Muscle layer of duodenum (tissue), 2 donors: ENCODE data around the gene POLR3B.

Source experiments
- H3K27ac ChIP-seq: one replicate; pipeline ENCODE4 v1.7.0; 2013; ENCODE audit warnings: mild to moderate bottlenecking, low read length
- H3K27me3 ChIP-seq: one replicate; pipeline ENCODE4 v1.7.0; 2013; ENCODE audit warnings: low read depth, mild to moderate bottlenecking, control low read depth, low read length
- H3K36me3 ChIP-seq, 2 donors: one replicate each; pipeline ENCODE4 v1.7.0; 2013; ENCODE audit warnings: low read length in 2 of 2, control low read depth in 1 of 2, mild to moderate bottlenecking in 1 of 2; ENCODE audit not compliant: insufficient read depth in 2 of 2, control insufficient read depth in 1 of 2
- H3K4me1 ChIP-seq, 2 donors: one replicate each; pipeline ENCODE4 v1.7.0; 2013; ENCODE audit warnings: low read length in 2 of 2, mild to moderate bottlenecking in 2 of 2, control low read depth in 1 of 2, moderate library complexity in 1 of 2; ENCODE audit not compliant: insufficient read depth in 2 of 2, control insufficient read depth in 1 of 2
- H3K4me3 ChIP-seq, 2 donors: one replicate each; pipeline ENCODE4 v1.7.0; 2013; ENCODE audit warnings: low read length in 2 of 2, low read depth in 1 of 2, mild to moderate bottlenecking in 1 of 2
- H3K9me3 ChIP-seq, 2 donors: one replicate each; pipeline ENCODE4 v1.7.0; 2013; ENCODE audit warnings: low read length in 2 of 2, control low read depth in 1 of 2, mild to moderate bottlenecking in 1 of 2; ENCODE audit not compliant: control insufficient read depth in 1 of 2
- donor health status: healthy.

POLR3B gene

DNA sequence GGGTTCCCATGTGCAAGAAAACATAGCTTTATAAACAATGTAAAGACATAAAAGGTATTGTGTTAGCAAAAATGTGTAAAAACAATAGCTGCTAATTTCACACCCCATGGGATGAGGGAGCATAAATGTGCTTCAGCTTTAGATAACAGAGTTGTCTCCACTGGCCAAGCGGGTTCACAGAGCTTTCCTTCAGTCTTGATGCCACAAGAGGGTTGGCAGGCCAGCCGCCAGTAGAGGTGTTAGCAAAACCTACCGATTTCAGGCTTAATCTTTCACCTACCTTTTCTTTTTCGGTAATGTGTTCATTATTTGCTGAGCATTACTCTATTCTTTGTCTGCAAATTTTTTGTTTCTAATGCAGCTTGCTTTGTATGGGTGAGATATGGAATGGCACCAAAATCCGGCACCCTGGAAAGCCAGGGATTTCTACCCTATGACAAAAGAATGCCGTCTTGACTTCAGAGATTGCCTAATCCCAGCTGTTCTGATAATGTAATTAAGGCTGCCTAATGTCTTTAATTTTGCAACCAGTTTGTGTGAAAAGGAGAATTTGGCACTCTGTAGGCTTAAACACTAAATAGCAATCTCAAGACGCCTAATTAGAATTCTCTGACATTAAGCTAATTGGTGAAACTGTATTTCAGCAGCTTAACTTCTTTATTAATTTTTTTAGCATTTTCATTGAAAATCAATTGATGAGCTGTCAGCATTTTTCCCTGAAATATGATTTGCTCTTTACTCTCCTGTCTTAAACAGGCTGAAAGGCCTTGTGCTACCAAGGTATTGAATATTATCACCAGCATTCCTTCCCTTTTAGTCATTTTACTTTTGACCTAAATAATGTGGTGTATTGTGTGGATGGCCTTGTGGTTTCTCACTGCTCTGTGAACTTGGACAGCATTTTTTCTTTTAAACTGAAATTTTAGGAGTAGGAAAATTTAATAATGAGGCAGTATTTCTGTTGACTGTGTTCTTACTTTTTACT, 60.7 kb downstream of the POLR3B start:
- H3K27ac ChIP-seq: no peak overlapping the region
- H3K4me1 ChIP-seq: peaks cover 0 to 11% of the 10 kb centered on the region in 2 donors
- H3K4me3 ChIP-seq: no peak overlapping the region
- no peaks in the 10 kb centered on the region for H3K27me3 ChIP-seq
- H3K9me3 ChIP-seq: no peaks in the 10 kb centered on the region
- H3K36me3 ChIP-seq: peaks cover 0 to 11% of the 10 kb centered on the region in 2 donors

DNA sequence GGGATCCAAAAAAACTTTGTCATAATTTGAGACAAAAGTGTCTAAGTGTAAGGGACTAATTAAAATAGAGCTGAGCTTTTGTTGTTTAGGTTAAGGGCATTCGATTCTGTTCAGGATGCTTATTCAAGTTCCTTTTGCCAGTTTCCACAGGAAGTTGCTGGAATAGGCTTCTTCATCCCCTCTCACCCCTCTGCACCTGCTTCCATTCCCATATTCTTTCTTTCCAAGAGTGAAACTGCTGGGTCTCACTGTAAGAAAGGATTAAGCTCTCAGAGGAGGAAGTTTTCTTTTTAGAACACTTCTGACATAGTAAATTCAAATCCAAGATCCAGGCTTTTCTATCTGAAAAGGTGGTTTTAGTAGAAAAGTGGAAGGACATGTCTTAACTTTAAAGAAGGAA, 61.4 kb downstream of the POLR3B start:
- Histone ChIP-seq H3K27ac (no peak overlapping the region), H3K27me3 (no peaks in the 10 kb centered on the region), H3K36me3 (peaks cover 0 to 11% of the 10 kb centered on the region in 2 donors), H3K4me3 (no peak overlapping the region), H3K9me3 (no peaks in the 10 kb centered on the region), H3K4me1 (peaks cover 0 to 11% of the 10 kb centered on the region in 2 donors)

DNA sequence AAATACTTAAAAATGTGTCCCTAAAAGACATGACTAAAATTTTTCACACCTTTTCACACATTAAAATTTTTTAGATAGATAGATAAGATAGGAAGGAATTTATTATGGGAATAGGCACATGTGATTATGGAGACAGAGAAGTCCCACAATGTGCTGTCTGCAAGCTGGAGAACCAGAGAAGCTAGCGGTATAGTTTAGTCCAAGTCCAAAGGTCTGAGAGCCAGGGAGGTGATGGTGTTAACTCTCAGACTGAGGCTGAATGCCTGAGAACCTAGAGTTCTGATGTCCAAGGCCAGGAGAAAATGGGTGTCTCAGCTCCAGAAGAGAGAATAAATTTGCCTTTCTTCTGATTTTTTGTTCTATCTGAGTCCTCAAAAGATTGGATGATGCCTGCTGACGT, 65.7 kb downstream of the POLR3B start:
- no peaks in the 10 kb centered on the region for H3K27me3 ChIP-seq
- H3K36me3 ChIP-seq: no peaks in the 10 kb centered on the region
- no peaks in the 10 kb centered on the region for H3K9me3 ChIP-seq
- H3K4me1 ChIP-seq: peaks cover 0 to 23% of the 10 kb centered on the region in 2 donors
- no peak overlapping the region for H3K4me3 ChIP-seq
- H3K27ac ChIP-seq: no peak overlapping the region

DNA sequence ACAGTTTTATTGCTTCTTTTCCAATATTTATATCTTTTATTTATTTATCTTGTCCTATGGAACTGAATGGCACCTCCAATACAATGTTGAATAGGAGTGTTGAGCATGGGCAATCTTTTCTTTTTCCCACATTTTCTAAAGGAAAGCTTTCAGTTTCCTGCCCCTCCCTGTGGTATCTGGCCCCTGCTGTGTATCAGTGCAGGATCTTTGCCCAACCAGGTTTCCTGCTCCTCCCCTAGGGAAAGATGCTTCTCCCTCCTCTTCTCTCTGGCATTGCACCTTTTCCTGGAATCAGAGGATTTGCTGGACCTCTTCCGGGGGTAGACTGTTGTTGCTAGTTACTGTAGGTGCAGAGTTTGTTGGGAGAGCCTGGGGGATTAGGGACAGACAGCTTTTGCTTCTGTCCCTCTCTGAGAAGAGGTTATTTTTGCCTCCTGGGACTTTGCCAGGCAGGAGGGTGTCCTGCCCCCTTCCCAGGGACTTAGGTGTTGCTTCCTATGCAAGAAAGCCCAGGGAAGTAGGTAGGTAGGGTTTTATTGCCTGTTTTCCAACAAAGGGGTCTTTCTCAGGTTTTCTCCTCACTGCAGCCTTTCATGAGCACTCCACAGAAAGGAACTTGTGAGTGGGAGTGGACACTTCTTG, 67.6 kb downstream of the POLR3B start:
- no peaks in the 10 kb centered on the region for H3K9me3 ChIP-seq
- no peaks in the 10 kb centered on the region for H3K36me3 ChIP-seq
- H3K4me3 ChIP-seq: no peak overlapping the region
- H3K4me1 ChIP-seq: peaks cover 0 to 23% of the 10 kb centered on the region in 2 donors
- H3K27ac ChIP-seq: no peak overlapping the region
- H3K27me3 ChIP-seq: no peaks in the 10 kb centered on the region

DNA sequence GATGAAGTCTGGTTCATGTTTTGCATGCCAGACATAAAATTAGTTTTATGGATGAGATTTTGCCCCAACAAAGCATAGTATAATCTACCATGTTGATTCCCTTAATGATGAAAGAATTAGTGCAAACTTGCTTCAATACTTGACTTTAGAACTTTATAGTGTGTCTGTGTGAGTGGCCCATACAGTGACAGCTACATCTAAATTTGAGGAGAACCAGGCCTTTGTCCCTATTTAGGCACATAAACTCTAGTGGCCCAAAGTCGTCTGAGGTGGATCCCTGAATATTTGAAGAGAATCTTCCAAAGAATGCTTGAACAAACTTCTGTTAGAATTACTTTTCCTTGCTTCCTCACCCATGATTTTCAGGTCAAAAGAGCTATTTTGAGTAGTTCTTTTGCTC, 70.4 kb downstream of the POLR3B start:
- no peak overlapping the region for H3K4me3 ChIP-seq
- peaks cover 0 to 23% of the 10 kb centered on the region in 2 donors for H3K4me1 ChIP-seq
- no peaks in the 10 kb centered on the region for H3K9me3 ChIP-seq
- H3K27ac ChIP-seq: peak overlapping the region; percentile 19
- no peaks in the 10 kb centered on the region for H3K27me3 ChIP-seq
- no peaks in the 10 kb centered on the region for H3K36me3 ChIP-seq

DNA sequence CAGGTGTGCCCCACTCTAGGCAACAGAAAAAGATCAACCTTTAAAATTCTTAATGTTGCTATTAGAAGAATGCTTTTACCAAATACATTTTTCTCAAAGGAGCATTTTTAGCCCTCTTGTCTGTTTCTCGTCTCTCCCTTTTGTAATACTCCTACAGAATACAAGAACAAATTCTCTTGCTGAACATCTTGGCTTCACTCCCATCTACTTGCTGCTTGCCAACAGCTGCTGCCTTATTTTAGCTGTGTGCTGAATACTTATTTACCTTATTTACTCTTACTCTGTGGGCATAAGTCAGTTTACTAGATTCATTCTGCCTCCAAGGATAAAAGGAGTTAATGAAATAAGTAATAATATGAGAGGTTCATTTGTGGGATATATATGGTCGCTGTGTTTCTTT, 70.8 kb downstream of the POLR3B start:
- H3K27me3 ChIP-seq: no peaks in the 10 kb centered on the region
- H3K4me3 ChIP-seq: no peak overlapping the region
- no peaks in the 10 kb centered on the region for H3K9me3 ChIP-seq
- no peaks in the 10 kb centered on the region for H3K36me3 ChIP-seq
- peaks cover 0 to 23% of the 10 kb centered on the region in 2 donors for H3K4me1 ChIP-seq
- peak overlapping the region; percentile 19 for H3K27ac ChIP-seq

DNA sequence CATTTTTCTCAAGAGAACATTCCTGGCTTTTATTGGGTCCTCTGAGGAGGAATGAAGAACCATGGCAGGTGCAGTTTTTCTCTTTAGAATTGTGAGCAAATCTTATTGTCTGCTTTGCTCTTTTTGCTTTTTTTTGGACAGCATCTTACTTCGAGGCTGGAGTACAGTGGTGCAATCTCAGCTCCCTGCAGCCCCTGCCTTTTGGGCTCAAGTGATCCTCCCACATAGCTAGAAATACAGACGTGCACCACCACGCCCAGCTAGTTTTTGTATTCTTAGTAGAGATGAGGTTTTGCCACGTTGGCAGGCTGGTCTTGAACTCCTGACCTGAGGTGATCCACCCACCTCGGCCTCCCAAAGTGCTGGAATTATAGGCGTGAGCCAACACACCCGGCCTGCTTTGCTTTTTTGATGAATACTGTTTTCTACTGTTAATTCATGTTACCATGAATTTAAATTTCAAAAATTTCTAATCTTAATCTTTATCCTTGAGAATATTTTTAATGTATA, 71.5 kb downstream of the POLR3B start:
- Histone ChIP-seq H3K9me3 (no peaks in the 10 kb centered on the region), H3K36me3 (peaks cover 0 to 3% of the 10 kb centered on the region in 2 donors), H3K4me3 (no peak overlapping the region), H3K4me1 (peaks cover 0 to 23% of the 10 kb centered on the region in 2 donors), H3K27ac (no peak overlapping the region), H3K27me3 (no peaks in the 10 kb centered on the region)

DNA sequence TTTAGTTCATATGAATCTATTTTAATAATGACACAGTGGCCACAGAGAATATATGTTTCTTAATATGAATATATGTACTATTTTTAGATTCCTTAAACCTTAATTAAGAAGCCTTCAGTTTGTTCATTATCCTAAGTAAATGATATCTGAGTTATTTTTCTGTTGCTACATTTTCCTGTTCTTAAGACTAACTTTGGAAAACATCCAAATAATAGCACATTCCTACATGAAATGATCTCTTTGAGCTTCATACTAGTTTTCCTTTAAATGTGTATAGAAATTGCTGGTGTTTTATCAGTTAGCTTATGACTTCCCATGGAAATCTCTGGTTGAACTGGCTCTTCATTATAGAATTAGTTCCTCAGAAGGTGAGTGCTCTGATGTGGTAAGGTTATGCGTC, 72.1 kb downstream of the POLR3B start:
- H3K9me3 ChIP-seq: no peaks in the 10 kb centered on the region
- H3K36me3 ChIP-seq: peaks cover 0 to 9% of the 10 kb centered on the region in 2 donors
- H3K4me1 ChIP-seq: peaks cover 0 to 23% of the 10 kb centered on the region in 2 donors
- H3K4me3 ChIP-seq: no peak overlapping the region
- no peak overlapping the region for H3K27ac ChIP-seq
- H3K27me3 ChIP-seq: no peaks in the 10 kb centered on the region

DNA sequence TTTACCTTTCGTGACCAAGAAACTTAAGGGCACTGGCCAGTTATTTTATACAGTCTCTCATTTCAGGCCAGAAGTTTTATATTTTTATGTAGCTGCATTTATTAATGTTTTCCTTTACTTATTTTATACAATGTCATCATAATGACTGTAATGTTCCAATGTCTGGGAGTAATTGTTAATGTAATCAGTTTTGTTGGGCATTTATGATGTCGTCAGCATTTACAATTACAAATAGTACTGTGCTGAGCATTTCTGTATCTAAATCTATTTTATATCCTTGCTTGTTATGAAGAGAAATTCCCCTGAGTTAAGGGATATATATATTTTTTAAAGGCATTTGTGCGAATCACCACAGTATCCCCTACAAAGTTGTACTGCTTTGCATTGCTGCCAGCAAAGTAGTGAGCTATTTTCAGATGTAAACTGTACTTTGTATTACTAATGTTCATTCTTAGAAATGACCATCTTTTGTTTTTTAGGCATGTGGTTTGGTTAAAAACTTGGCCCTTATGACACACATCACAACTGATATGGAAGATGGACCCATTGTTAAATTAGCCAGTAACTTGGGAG, 74.4 kb downstream of the POLR3B start:
- H3K4me3 ChIP-seq: no peak overlapping the region
- no peaks in the 10 kb centered on the region for H3K9me3 ChIP-seq
- no peaks in the 10 kb centered on the region for H3K27me3 ChIP-seq
- H3K4me1 ChIP-seq: peaks cover 0 to 23% of the 10 kb centered on the region in 2 donors
- H3K27ac ChIP-seq: no peak overlapping the region
- H3K36me3 ChIP-seq: peaks cover 0 to 20% of the 10 kb centered on the region in 2 donors

DNA sequence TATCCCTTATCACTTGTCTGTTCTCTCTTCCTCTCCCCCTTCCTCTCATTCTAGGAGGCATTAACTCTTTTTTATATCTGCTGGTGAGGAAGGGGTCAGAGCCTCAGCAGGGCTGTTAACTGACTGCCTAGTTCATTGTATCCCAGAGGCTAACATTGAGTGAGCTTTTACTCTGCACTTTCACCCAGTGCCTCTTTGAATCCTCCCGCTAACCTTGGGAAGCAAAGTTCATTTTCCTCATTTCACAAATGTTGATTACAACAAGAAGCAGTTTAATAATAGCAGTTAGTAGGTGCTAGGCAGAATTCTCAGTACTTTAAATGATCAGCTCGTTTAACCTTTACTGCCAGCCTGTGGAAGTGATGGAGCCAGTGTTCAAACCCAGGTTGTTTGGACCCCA, 75.5 kb downstream of the POLR3B start:
- Histone ChIP-seq H3K36me3 (peaks cover 10 to 27% of the 10 kb centered on the region in 2 donors), H3K27me3 (no peaks in the 10 kb centered on the region), H3K9me3 (no peaks in the 10 kb centered on the region), H3K4me1 (peaks cover 0 to 12% of the 10 kb centered on the region in 2 donors), H3K4me3 (no peak overlapping the region), H3K27ac (no peak overlapping the region)

DNA sequence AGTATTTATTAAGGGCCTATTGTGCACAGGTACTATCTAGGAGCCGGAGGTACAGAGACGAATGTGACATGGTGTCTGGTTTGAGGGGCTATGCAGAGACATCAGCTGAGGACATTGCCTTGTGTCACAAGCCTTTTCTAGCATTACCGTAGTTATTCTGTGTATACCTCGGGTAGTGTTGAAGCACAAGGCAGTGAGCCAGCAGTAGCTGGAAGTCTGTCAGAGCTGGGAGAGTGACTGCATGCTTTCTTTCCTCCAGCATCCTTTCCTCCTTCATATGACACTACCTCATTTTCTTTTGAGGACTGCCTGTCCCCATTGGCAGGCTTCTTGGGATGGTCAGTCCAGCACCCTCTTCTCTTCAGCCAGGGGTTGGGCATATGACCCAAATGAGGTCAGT, 77.0 kb downstream of the POLR3B start:
- no peaks in the 10 kb centered on the region for H3K9me3 ChIP-seq
- H3K27me3 ChIP-seq: no peaks in the 10 kb centered on the region
- H3K36me3 ChIP-seq: peaks cover 10 to 27% of the 10 kb centered on the region in 2 donors
- H3K4me1 ChIP-seq: no peaks in the 10 kb centered on the region
- no peak overlapping the region for H3K4me3 ChIP-seq
- no peak overlapping the region for H3K27ac ChIP-seq
